HepG2 (cell line): Measurements from ENCODE around the gene FYTTD1. TPM values are rescaled to one million over a fixed set of nuclear protein-coding genes. Genes with fewer than 3 reads are reported as not detected.
A peak's percentile ranks its signal among the peaks of the same experiment; 100 is the strongest.

Experiments
- BHLHE40 ChIP-seq: IDR thresholded peaks from 2 replicates; pipeline ENCODE4 v1.6.1; 2011; ENCODE audit warnings: low read length, improper control_type of control experiment
- BORCS8-MEF2B ChIP-seq: sonication (generic); formaldehyde crosslinking; IDR thresholded peaks from 2 replicates; pipeline ENCODE4 v1.8.0; 2022; ENCODE audit warnings: mild to moderate bottlenecking, missing genetic modification reagents
- CCDC6 ChIP-seq: sonication (generic); formaldehyde crosslinking; IDR thresholded peaks from 2 replicates; pipeline ENCODE4 v1.8.1; 2022; ENCODE audit warnings: mild to moderate bottlenecking, missing genetic modification reagents, moderate library complexity
- CEBPB ChIP-seq: IDR thresholded peaks from 2 replicates; pipeline ENCODE4 v1.6.1; 2011; ENCODE audit warnings: low read depth, low read length, improper control_type of control experiment, borderline replicate concordance
- ETV5 ChIP-seq: IDR thresholded peaks from 2 replicates; pipeline ENCODE4 v1.6.1; 2018; ENCODE audit warnings: missing biosample characterization, missing genetic modification reagents, inconsistent platforms, borderline replicate concordance
- ISX ChIP-seq: sonication (generic); formaldehyde crosslinking; conservative IDR thresholded peaks from 2 replicates; pipeline ENCODE4 v1.5.0; 2020; ENCODE audit warnings: missing genetic modification reagents
- MIER3 ChIP-seq: IDR thresholded peaks from 2 replicates; pipeline ENCODE4 v1.6.1; 2016; ENCODE audit warnings: missing compliant biosample characterization, borderline replicate concordance
- PRMT3 ChIP-seq: sonication (generic); formaldehyde crosslinking; IDR thresholded peaks from 2 replicates; pipeline ENCODE4 v1.8.1; 2022; ENCODE audit warnings: low read depth, mild to moderate bottlenecking, moderate library complexity, missing genetic modification reagents, borderline replicate concordance
- TFDP2 ChIP-seq: sonication (generic); formaldehyde crosslinking; IDR thresholded peaks from 2 replicates; pipeline ENCODE4 v1.4.0; 2020; ENCODE audit warnings: missing genetic modification reagents
- YY1 ChIP-seq: IDR thresholded peaks from 2 replicates; pipeline ENCODE4 v1.6.1; 2011; ENCODE audit warnings: low read length, low read depth, moderate library complexity, mild to moderate bottlenecking; ENCODE audit not compliant: insufficient read depth, insufficient replicate concordance
- ZBTB7B ChIP-seq: sonication (generic); formaldehyde crosslinking; IDR thresholded peaks from 2 replicates; pipeline ENCODE4 v1.4.0; 2020; ENCODE audit warnings: missing genetic modification reagents
- ZNF10 ChIP-seq: sonication (generic); formaldehyde crosslinking; IDR thresholded peaks from 2 replicates; pipeline ENCODE4 v1.4.0; 2020; ENCODE audit warnings: mild to moderate bottlenecking, low read depth, missing genetic modification reagents, borderline replicate concordance
- ZNF180 ChIP-seq: sonication (generic); formaldehyde crosslinking; IDR thresholded peaks from 2 replicates; pipeline ENCODE4 v1.4.0; 2020; ENCODE audit warnings: low read depth, missing genetic modification reagents, borderline replicate concordance
- ZNF343 ChIP-seq: sonication (generic); formaldehyde crosslinking; IDR thresholded peaks from 2 replicates; pipeline ENCODE4 v1.4.0; 2020; ENCODE audit warnings: mild to moderate bottlenecking, missing genetic modification reagents
- ZNF616 ChIP-seq: sonication (generic); formaldehyde crosslinking; IDR thresholded peaks from 2 replicates; pipeline ENCODE4 v1.5.0; 2020; ENCODE audit warnings: low read depth, mild to moderate bottlenecking, missing genetic modification reagents
- polyA plus RNA-seq, 8 experiments: library from polyadenylated mRNA; depleted of rRNA in 3 of 8; stranded (reverse) in 7 of 8; unstranded in 1 of 8; fragments of >200 nt; fragmentation: Illumina TruSeq in 4 of 8; extraction: Trizol in 4 of 8; gene quantifications; 2 replicates each; pipeline versions ENCODE4 v1.2.1 to v1.2.3, GENCODE V29; 2011 to 2016; ENCODE audit warnings: low read depth in 4 of 8, missing spikeins in 1 of 8, mixed read lengths in 1 of 8; ENCODE audit not compliant: insufficient read depth in 1 of 8
- total RNA-seq, 5 experiments: library from RNA; depleted of rRNA; stranded (reverse); fragments of >200 nt; fragmentation: Illumina TruSeq; extraction: Trizol; gene quantifications; 2 replicates each; pipeline ENCODE4 v1.2.3, GENCODE V29; 2016; ENCODE audit warnings: low read depth in 1 of 5
- TF ChIP-seq, protein P1 (sequence below), 2 experiments: fragments of 450-650 bp in 1 of 2; sonication (generic) in 1 of 2; formaldehyde crosslinking; IDR thresholded peaks; 2 replicates each; pipeline versions ENCODE4 v1.5.0 to v1.8.0; 2020 to 2022; ENCODE audit warnings: mild to moderate bottlenecking in 1 of 2, missing genetic modification reagents in 1 of 2
- TF ChIP-seq, protein P2 (sequence below): IDR thresholded peaks from 2 replicates; pipeline ENCODE4 v1.4.0; 2020; ENCODE audit warnings: mild to moderate bottlenecking, missing genetic modification reagents
- TF ChIP-seq, protein P3 (sequence below): sonication (generic); formaldehyde crosslinking; IDR thresholded peaks from 2 replicates; pipeline ENCODE4 v1.4.0; 2020; ENCODE audit warnings: missing genetic modification reagents
- TF ChIP-seq, protein P4 (sequence below): sonication (generic); formaldehyde crosslinking; IDR thresholded peaks from 2 replicates; pipeline ENCODE4 v1.9.0; 2021; ENCODE audit warnings: missing genetic modification reagents, mild to moderate bottlenecking, borderline replicate concordance

The FYTTD1 gene
- total and polyA plus RNA-seq, 2 of the 13 experiments (the other 11 are each of a cell fraction or from before 2014, with no cell fraction given) = 6.5 to 28.8 TPM

DNA sequence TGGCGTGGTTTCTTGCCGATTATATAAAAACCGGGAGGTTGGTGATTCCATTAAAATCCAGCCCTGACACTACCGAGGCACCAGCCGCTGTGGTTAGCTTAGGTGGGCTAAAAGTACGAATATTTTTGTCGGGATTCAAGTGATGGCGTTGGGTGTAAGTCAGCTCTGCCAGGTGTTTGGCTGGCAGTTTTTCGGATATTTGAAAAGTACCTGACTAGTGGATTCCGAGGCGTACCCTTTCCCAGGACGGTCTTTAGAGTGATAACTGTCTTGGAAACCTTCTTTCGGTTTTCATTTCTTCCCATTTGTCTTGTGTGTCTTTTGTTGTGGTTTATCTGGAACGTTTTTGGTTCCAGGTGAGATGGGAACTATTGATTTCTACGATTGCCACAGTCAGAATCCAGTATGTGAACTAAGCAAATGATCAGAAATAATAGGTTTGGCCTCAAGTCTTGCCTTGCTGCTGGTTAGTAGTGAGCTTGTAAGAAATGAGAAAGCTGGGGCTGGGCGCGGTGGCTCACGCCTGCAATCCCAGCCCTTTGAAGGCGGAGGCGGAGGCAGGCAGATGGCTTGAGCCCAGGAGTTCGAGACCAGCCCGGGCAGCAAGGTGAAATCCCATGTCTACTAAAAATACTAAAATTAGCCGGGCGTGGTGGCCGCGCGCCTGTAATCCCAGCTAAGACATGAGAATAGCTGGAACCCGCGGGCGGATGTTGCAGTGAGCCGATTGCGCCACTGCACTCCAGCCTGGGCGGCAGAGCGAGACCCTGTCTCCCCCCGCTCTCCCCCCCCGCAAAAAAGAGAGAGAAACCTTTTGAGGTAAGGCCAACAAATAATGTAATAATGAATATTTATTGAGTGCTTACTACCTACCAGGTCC lies 1.4 kb downstream of the FYTTD1 start (continued):
- TF ChIP-seq, protein P1, sequence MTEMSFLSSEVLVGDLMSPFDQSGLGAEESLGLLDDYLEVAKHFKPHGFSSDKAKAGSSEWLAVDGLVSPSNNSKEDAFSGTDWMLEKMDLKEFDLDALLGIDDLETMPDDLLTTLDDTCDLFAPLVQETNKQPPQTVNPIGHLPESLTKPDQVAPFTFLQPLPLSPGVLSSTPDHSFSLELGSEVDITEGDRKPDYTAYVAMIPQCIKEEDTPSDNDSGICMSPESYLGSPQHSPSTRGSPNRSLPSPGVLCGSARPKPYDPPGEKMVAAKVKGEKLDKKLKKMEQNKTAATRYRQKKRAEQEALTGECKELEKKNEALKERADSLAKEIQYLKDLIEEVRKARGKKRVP (CRISPR knock-in tag; IDR thresholded peaks at IDR 0.05) = no peak
- TF ChIP-seq CEBPB = peak; percentile 75
- no peak for TF ChIP-seq MIER3 (CRISPR knock-in tag)
- TF ChIP-seq, protein P2, sequence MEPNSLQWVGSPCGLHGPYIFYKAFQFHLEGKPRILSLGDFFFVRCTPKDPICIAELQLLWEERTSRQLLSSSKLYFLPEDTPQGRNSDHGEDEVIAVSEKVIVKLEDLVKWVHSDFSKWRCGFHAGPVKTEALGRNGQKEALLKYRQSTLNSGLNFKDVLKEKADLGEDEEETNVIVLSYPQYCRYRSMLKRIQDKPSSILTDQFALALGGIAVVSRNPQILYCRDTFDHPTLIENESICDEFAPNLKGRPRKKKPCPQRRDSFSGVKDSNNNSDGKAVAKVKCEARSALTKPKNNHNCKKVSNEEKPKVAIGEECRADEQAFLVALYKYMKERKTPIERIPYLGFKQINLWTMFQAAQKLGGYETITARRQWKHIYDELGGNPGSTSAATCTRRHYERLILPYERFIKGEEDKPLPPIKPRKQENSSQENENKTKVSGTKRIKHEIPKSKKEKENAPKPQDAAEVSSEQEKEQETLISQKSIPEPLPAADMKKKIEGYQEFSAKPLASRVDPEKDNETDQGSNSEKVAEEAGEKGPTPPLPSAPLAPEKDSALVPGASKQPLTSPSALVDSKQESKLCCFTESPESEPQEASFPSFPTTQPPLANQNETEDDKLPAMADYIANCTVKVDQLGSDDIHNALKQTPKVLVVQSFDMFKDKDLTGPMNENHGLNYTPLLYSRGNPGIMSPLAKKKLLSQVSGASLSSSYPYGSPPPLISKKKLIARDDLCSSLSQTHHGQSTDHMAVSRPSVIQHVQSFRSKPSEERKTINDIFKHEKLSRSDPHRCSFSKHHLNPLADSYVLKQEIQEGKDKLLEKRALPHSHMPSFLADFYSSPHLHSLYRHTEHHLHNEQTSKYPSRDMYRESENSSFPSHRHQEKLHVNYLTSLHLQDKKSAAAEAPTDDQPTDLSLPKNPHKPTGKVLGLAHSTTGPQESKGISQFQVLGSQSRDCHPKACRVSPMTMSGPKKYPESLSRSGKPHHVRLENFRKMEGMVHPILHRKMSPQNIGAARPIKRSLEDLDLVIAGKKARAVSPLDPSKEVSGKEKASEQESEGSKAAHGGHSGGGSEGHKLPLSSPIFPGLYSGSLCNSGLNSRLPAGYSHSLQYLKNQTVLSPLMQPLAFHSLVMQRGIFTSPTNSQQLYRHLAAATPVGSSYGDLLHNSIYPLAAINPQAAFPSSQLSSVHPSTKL = 0 out of 2 replicates have a peak, but pooled peaks have one; percentile 14
- TF ChIP-seq ZNF616 = no peak
- no peak for TF ChIP-seq CCDC6 (CRISPR knock-in tag)
- TF ChIP-seq TFDP2 (CRISPR knock-in tag) = no peak
- TF ChIP-seq, protein P3, sequence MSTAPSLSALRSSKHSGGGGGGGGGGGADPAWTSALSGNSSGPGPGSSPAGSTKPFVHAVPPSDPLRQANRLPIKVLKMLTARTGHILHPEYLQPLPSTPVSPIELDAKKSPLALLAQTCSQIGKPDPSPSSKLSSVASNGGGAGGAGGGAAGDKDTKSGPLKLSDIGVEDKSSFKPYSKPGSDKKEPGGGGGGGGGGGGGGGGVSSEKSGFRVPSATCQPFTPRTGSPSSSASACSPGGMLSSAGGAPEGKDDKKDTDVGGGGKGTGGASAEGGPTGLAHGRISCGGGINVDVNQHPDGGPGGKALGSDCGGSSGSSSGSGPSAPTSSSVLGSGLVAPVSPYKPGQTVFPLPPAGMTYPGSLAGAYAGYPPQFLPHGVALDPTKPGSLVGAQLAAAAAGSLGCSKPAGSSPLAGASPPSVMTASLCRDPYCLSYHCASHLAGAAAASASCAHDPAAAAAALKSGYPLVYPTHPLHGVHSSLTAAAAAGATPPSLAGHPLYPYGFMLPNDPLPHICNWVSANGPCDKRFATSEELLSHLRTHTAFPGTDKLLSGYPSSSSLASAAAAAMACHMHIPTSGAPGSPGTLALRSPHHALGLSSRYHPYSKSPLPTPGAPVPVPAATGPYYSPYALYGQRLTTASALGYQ = no peak
- TF ChIP-seq ZNF180 = no peak
- TF ChIP-seq BORCS8-MEF2B = peak; percentile 49; the same call in 1 of the 2 replicates
- TF ChIP-seq ZNF343 (CRISPR knock-in tag) = no peak
- TF ChIP-seq YY1 = no peak
- no peak for TF ChIP-seq ZBTB7B (CRISPR knock-in tag)
- TF ChIP-seq ETV5 (CRISPR knock-in tag) = peak; percentile 48; the same call in 1 of the 2 replicates
- TF ChIP-seq, protein P4, sequence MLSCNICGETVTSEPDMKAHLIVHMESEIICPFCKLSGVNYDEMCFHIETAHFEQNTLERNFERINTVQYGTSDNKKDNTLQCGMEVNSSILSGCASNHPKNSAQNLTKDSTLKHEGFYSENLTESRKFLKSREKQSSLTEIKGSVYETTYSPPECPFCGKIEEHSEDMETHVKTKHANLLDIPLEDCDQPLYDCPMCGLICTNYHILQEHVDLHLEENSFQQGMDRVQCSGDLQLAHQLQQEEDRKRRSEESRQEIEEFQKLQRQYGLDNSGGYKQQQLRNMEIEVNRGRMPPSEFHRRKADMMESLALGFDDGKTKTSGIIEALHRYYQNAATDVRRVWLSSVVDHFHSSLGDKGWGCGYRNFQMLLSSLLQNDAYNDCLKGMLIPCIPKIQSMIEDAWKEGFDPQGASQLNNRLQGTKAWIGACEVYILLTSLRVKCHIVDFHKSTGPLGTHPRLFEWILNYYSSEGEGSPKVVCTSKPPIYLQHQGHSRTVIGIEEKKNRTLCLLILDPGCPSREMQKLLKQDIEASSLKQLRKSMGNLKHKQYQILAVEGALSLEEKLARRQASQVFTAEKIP (CRISPR knock-in tag) = no peak
- TF ChIP-seq ZNF10 (CRISPR knock-in tag) = no peak
- TF ChIP-seq PRMT3 (CRISPR knock-in tag) = no peak
- no peak for TF ChIP-seq ISX (CRISPR knock-in tag)
- TF ChIP-seq BHLHE40 = no peak
